Tibial artery (tissue), 4 donors: ENCODE results near the gene BATF.

Experiments
- DNase-seq, 2 donors: peaks; one replicate each; pipeline ENCODE4 v3.0.0-alpha.2; 2019
- H3K27ac ChIP-seq, 2 donors: fragments of 200-600 bp; sonication (generic) in 1 of 2; 1 replicate in 1 of 2; 2 replicates in 1 of 2; pipeline ENCODE4 v1.5.1; 2018 to 2019; ENCODE audit warnings: mild to moderate bottlenecking in 1 of 2
- H3K27me3 ChIP-seq, 2 donors: fragments of 200-600 bp; sonication (generic) in 1 of 2; one replicate each; pipeline versions ENCODE4 v1.5.1 to v1.6.0; 2016 to 2019
- H3K36me3 ChIP-seq, 3 donors: fragments of 200-600 bp; sonication (generic) in 2 of 3; one replicate each; pipeline ENCODE4 v1.5.1; 2016 to 2019; ENCODE audit warnings: mild to moderate bottlenecking in 2 of 3
- H3K4me1 ChIP-seq, 4 donors: fragments of 200-600 bp; sonication (generic) in 2 of 4; 1 replicate in 3 of 4; 2 replicates in 1 of 4; pipeline ENCODE4 v1.5.1; 2016 to 2019
- H3K4me3 ChIP-seq, 2 donors: fragments of 200-600 bp; sonication (generic) in 1 of 2; 1 replicate in 1 of 2; 2 replicates in 1 of 2; pipeline ENCODE4 v1.5.1; 2018 to 2019; ENCODE audit warnings: mild to moderate bottlenecking in 2 of 2
- H3K9me3 ChIP-seq, 3 donors: fragments of 200-600 bp; sonication (generic) in 1 of 3; one replicate each; pipeline ENCODE4 v1.5.1; 2016 to 2019
- intact Hi-C: fragments of 100-400 bp; cut with DNase I; formaldehyde crosslinking; loops from one replicate; pipeline ENCODE4 v1.15.0; 2023; ENCODE audit warnings: low total_unique reads
- TF ChIP-seq, protein P1 (sequence below), 2 experiments: fragments of 200-600 bp in 1 of 2; fragments of 450-650 bp in 1 of 2; IDR thresholded peaks; one replicate each; pipeline ENCODE4 v1.5.1; 2017 to 2019; ENCODE audit warnings: antibody characterized with exemption in 2 of 2, mild to moderate bottlenecking in 1 of 2, moderate library complexity in 1 of 2

BATF gene

GRCh38 chr14:75482366-75482765 lies 39.9 kb upstream of the BATF start:
- Histone ChIP-seq H3K27ac (no peak overlapping the region), H3K36me3 (no peaks in the 10 kb centered on the region), H3K4me1 (no peaks in the 10 kb centered on the region), H3K27me3 (peaks cover 0 to 12% of the 10 kb centered on the region in 2 donors), H3K9me3 (no peaks in the 10 kb centered on the region), H3K4me3 (no peak overlapping the region)
- intact Hi-C loops, result loop anchor here (10.0 kb wide), 1 partner anchor 48 kb away; no protein-coding TSS in a partner anchor
- TF ChIP-seq, protein P1, sequence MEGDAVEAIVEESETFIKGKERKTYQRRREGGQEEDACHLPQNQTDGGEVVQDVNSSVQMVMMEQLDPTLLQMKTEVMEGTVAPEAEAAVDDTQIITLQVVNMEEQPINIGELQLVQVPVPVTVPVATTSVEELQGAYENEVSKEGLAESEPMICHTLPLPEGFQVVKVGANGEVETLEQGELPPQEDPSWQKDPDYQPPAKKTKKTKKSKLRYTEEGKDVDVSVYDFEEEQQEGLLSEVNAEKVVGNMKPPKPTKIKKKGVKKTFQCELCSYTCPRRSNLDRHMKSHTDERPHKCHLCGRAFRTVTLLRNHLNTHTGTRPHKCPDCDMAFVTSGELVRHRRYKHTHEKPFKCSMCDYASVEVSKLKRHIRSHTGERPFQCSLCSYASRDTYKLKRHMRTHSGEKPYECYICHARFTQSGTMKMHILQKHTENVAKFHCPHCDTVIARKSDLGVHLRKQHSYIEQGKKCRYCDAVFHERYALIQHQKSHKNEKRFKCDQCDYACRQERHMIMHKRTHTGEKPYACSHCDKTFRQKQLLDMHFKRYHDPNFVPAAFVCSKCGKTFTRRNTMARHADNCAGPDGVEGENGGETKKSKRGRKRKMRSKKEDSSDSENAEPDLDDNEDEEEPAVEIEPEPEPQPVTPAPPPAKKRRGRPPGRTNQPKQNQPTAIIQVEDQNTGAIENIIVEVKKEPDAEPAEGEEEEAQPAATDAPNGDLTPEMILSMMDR (IDR thresholded peaks at IDR 0.05), result no peak
- no peak for DNase-seq

DNA sequence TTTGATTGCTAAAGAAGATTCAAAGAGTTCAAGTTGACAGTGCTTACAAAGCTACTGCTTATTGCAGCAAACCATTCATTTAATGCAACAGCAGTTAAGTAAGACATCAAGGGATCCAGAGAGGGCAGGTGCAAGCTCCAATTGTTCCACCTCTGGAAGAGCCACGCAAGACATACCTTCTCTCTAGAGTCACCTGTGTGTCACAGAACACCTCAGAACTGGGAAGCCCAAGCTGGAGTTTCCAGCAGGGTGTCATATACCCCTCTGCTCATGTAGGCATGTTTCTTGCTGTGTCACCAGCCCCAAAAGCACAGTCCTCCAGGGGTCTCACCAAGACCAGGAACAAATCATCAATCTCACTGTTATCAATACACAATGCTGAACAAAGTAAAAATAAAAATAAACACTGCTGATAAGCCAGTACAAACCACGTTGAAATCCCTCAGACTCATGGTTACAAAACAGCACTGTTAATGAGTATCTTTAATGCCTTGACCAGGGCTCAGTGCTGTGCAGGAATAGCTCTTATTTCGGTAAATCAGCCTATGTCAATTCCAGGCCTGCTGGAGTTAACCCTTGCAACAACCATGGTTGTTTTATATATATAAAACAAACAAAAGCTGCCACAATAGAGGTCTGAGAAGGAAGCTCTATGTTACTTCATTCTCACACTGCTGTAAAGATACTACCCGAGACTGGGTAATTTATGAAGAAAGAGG lies 37.4 kb upstream of the BATF start:
- Histone ChIP-seq H3K4me1 (no peaks in the 10 kb centered on the region), H3K27me3 (peaks cover 0 to 12% of the 10 kb centered on the region in 2 donors), H3K27ac (no peak overlapping the region), H3K9me3 (no peaks in the 10 kb centered on the region), H3K4me3 (no peak overlapping the region), H3K36me3 (no peaks in the 10 kb centered on the region)
- intact Hi-C loops, result loop anchor here (10.0 kb wide), 1 partner anchor 50 kb away; no protein-coding TSS in a partner anchor
- TF ChIP-seq, protein P1 (IDR thresholded peaks at IDR 0.05), result no peak
- no peak for DNase-seq

- Histone ChIP-seq H3K9me3 (no peaks in the 10 kb centered on the region), H3K4me3 (no peak overlapping the region), H3K27me3 (peaks cover 0 to 12% of the 10 kb centered on the region in 2 donors), H3K36me3 (no peaks in the 10 kb centered on the region), H3K27ac (no peak overlapping the region), H3K4me1 (no peaks in the 10 kb centered on the region)
- TF ChIP-seq, protein P1 (IDR thresholded peaks at IDR 0.05), result no peak
- intact Hi-C loops, result loop anchor here (2.0 to 10.0 kb wide), 2 partner anchors 52 to 180 kb away; no protein-coding TSS in a partner anchor
- DNase-seq, result no peak
These were observed 36.0 kb upstream of the BATF start for GRCh38 chr14:75486318-75486717.

DNA sequence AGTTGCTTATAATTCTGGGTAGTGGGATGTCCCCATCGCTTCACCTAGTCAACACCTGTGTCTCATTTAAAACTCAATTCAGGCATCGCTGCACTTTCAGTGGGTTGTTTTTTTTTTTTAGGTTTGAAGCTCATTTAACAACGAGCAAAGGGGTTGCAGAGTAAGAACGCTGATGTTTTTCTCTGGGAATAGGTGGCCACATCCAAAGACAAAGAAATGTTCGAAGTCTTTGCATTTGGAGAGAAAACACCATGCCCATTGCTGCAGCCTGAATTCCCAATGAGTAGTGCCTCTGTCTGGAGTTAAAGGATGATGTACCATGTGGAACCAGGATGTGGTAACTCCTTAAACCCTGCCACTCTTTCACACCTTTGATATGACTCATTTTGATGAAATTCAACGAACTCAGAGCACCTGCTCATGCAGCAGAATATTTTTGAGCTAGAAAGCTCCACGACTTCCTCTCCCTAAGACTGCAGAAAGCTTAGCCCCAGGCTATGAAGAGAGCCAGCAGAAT lies 35.1 kb upstream of the BATF start:
- peaks cover 0 to 8% of the 10 kb centered on the region in 2 donors for H3K27me3 ChIP-seq
- no peaks in the 10 kb centered on the region for H3K36me3 ChIP-seq
- TF ChIP-seq, protein P1 (IDR thresholded peaks at IDR 0.05), result no peak
- H3K27ac ChIP-seq, result no peak overlapping the region
- H3K4me1 ChIP-seq, result no peaks in the 10 kb centered on the region
- intact Hi-C loops, result loop anchor here (2.0 to 10.0 kb wide), 2 partner anchors 52 to 180 kb away; no protein-coding TSS in a partner anchor
- H3K4me3 ChIP-seq, result no peak overlapping the region
- H3K9me3 ChIP-seq, result no peaks in the 10 kb centered on the region
- no peak for DNase-seq

GRCh38 chr14:75489480-75489837 lies 32.8 kb upstream of the BATF start:
- TF ChIP-seq, protein P1 (IDR thresholded peaks at IDR 0.05), result no peak
- no peaks in the 10 kb centered on the region for H3K9me3 ChIP-seq
- H3K27ac ChIP-seq, result no peak overlapping the region
- intact Hi-C loops, result loop anchor here (10.0 kb wide), 1 partner anchor 55 kb away; no protein-coding TSS in a partner anchor
- DNase-seq, result no peak
- H3K4me3 ChIP-seq, result no peak overlapping the region
- no peaks in the 10 kb centered on the region for H3K36me3 ChIP-seq
- H3K4me1 ChIP-seq, result no peaks in the 10 kb centered on the region
- H3K27me3 ChIP-seq, result peaks cover 0 to 4% of the 10 kb centered on the region in 2 donors
